ENCODE results near the gene MED27. TPM values are rescaled to one million over a fixed set of nuclear protein-coding genes. Genes with fewer than 3 reads are reported as not detected.

MED27 gene
- total RNA-seq, 1 donor from 2014 or later = 24.1 TPM

DNA sequence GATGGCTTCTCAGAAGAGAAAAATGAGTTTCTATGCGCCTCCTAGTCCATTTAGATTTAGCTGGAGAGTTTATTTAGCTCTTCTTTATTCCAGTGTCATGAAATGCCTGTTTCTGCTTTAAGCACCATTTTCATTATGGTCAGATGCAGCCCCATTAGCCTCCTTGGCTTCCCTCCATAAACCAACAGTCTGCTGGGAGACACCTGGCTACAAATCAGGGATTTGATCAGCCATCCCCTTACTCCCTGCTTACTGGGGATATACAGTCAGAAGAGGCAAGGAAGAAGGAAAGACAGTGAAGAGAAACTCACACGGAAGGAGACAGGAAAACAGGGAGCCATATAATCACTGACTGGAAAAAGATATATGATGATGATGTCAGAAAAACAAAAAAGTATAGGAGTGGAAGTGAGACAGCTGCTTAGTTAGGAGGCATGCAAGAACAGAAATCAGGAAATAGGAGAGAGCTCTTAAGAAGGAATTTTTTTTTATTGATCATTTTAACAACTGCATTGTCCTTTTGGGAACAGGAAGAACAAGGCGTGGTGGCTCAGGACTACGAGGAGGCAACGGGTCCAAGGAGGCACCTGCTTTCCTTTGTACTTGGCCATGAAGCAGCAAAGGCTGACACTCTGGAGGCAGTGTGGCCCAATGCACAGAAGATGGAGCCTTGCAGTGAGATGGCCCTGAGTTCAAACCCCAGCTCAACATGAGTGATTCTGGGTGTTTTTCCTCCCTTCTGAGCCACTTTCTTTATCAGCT is 56.1 kb downstream of the MED27 start:
- H3K9me3 Mint-ChIP-seq (ENCODE audit: unreplicated experiment) = no peaks in the 10 kb centered on the region
- no peaks in the 10 kb centered on the region for H3K36me3 Mint-ChIP-seq (ENCODE audit: unreplicated experiment)
- H3K4me3 Mint-ChIP-seq (ENCODE audit: unreplicated experiment) = no peak overlapping the region
- H3K4me1 Mint-ChIP-seq (ENCODE audit: unreplicated experiment) = peaks cover 39% of the 10 kb centered on the region
- H3K27ac Mint-ChIP-seq (ENCODE audit: unreplicated experiment) = no peak overlapping the region
- TF ChIP-seq CTCF (IDR thresholded peaks at IDR 0.05) = no peak
- H3K27me3 Mint-ChIP-seq (ENCODE audit: unreplicated experiment) = no peaks in the 10 kb centered on the region
- DNase-seq (ENCODE audit: extremely low spot score, unreplicated experiment) = no peak

- peaks cover 22% of the 10 kb centered on the region for H3K4me1 Mint-ChIP-seq (ENCODE audit: unreplicated experiment)
- no peak overlapping the region for H3K27ac Mint-ChIP-seq (ENCODE audit: unreplicated experiment)
- H3K4me3 Mint-ChIP-seq (ENCODE audit: unreplicated experiment) = no peak overlapping the region
- no peak for TF ChIP-seq CTCF (IDR thresholded peaks at IDR 0.05)
- no peaks in the 10 kb centered on the region for H3K36me3 Mint-ChIP-seq (ENCODE audit: unreplicated experiment)
- H3K27me3 Mint-ChIP-seq (ENCODE audit: unreplicated experiment) = no peaks in the 10 kb centered on the region
- no peaks in the 10 kb centered on the region for H3K9me3 Mint-ChIP-seq (ENCODE audit: unreplicated experiment)
- no peak for DNase-seq (ENCODE audit: extremely low spot score, unreplicated experiment)
These were observed 58.7 kb downstream of the MED27 start for GRCh38 chr9:132020820-132021510.

DNA sequence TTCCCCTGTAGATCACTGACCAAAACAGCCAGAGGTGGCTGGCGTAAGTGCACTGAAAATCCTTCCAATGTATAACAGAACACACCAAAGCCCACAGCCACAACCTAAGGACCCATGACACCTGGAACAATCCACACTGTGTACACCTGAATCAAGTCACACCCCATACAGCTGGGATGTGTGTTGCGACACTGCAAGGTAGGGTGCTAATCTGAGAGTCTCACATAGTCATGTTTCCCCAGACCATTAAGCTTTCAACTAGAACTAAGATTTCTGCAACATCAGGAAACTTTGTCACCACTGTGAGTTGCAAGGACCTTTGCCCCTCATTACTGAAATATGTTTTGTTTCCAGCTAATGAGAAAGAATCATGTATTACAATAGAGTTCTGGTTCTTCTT is 59.4 kb downstream of the MED27 start:
- no peaks in the 10 kb centered on the region for H3K9me3 Mint-ChIP-seq (ENCODE audit: unreplicated experiment)
- no peaks in the 10 kb centered on the region for H3K27me3 Mint-ChIP-seq (ENCODE audit: unreplicated experiment)
- no peak for DNase-seq (ENCODE audit: extremely low spot score, unreplicated experiment)
- no peaks in the 10 kb centered on the region for H3K36me3 Mint-ChIP-seq (ENCODE audit: unreplicated experiment)
- no peak overlapping the region for H3K27ac Mint-ChIP-seq (ENCODE audit: unreplicated experiment)
- H3K4me1 Mint-ChIP-seq (ENCODE audit: unreplicated experiment) = peaks cover 17% of the 10 kb centered on the region
- TF ChIP-seq CTCF (IDR thresholded peaks at IDR 0.05) = no peak
- H3K4me3 Mint-ChIP-seq (ENCODE audit: unreplicated experiment) = no peak overlapping the region

- no peak overlapping the region for H3K27ac Mint-ChIP-seq (ENCODE audit: unreplicated experiment)
- TF ChIP-seq CTCF (IDR thresholded peaks at IDR 0.05) = no peak
These were observed 60.0 kb downstream of the MED27 start for GRCh38 chr9:132019702-132020101.

GRCh38 chr9:132018957-132019405 is 60.7 kb downstream of the MED27 start:
- no peaks in the 10 kb centered on the region for H3K27me3 Mint-ChIP-seq (ENCODE audit: unreplicated experiment)
- no peak for TF ChIP-seq CTCF (IDR thresholded peaks at IDR 0.05)
- no peak overlapping the region for H3K27ac Mint-ChIP-seq (ENCODE audit: unreplicated experiment)
- no peaks in the 10 kb centered on the region for H3K9me3 Mint-ChIP-seq (ENCODE audit: unreplicated experiment)
- no peak overlapping the region for H3K4me3 Mint-ChIP-seq (ENCODE audit: unreplicated experiment)
- H3K36me3 Mint-ChIP-seq (ENCODE audit: unreplicated experiment) = no peaks in the 10 kb centered on the region
- no peak for DNase-seq (ENCODE audit: extremely low spot score, unreplicated experiment)
- peaks cover 16% of the 10 kb centered on the region for H3K4me1 Mint-ChIP-seq (ENCODE audit: unreplicated experiment)

More at GRCh38 chr9:132019702-132020101, 60.0 kb downstream of the MED27 start:
- DNase-seq (ENCODE audit: extremely low spot score, unreplicated experiment) = no peak
- Mint-ChIP-seq H3K4me3 (ENCODE audit: unreplicated experiment) (no peak overlapping the region), H3K36me3 (ENCODE audit: unreplicated experiment) (no peaks in the 10 kb centered on the region), H3K9me3 (ENCODE audit: unreplicated experiment) (no peaks in the 10 kb centered on the region), H3K27me3 (ENCODE audit: unreplicated experiment) (no peaks in the 10 kb centered on the region), H3K4me1 (ENCODE audit: unreplicated experiment) (peaks cover 15% of the 10 kb centered on the region)

Measured in osteocyte (in vitro differentiated cells).